DLD1 (cell line): ENCODE results near the gene TNFRSF8.
"Not testable (repeated sequence)": the region's sequence is repeated elsewhere in the genome, so short reads cannot be mapped to it uniquely, and the experiment has no call there.

Experiments
- in situ Hi-C: cut with HindIII; loops from 2 replicates; pipeline ENCODE4 v1.10.0; 2017; ENCODE audit warnings: low sequenced_read_pairs

The TNFRSF8 gene

DNA sequence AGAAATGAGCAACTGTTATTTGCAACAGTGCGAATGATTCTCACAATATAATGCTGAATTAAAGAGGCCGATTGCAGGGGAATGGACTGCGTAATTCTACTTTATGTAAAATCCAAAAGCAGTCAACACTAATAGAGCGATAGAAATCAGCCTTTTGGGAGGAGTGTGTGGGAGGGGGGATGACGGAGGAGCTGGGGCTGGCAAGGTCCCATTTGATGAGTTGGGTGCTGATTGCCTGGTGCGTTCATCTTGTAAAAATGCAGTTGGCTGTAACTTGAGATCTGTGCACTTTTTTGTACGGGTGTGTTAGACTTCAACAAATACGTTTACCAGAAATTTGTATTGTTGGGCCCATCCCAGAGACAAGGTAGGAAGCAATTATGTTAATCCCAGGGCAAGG, 20.7 kb downstream of the TNFRSF8 start:
- in situ Hi-C loops, result no loop called here

DNA sequence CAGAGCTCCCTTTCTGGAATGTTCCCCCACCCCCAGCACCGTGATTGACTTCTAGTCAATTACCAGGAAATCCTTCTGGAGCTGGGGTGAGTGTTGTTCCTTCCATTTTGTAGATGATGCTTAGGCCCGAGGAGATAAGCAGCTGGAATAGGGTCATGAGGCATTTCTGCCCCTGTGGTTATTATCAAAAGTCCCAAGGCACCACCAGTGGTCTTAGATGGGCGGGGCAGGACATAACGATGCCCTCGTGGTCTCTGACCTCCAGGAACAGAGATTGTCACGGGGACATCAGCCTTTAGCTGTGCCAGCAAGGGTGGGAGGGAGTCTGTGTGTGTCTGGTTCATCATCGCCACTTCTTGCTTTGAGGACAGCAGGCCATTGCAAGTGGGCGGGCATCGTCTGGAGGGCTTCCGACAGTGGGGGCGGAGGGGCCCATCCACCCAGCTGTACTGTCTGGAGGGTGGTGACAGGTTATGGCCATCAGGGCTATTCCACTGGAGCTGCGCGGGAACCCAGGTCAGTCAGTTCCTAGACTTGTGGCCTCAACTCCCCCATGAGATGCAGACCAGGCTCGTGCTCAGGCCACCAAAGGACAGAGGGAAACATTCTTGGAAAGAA, 22.6 kb downstream of the TNFRSF8 start:
- in situ Hi-C loops, result no loop called here

DNA sequence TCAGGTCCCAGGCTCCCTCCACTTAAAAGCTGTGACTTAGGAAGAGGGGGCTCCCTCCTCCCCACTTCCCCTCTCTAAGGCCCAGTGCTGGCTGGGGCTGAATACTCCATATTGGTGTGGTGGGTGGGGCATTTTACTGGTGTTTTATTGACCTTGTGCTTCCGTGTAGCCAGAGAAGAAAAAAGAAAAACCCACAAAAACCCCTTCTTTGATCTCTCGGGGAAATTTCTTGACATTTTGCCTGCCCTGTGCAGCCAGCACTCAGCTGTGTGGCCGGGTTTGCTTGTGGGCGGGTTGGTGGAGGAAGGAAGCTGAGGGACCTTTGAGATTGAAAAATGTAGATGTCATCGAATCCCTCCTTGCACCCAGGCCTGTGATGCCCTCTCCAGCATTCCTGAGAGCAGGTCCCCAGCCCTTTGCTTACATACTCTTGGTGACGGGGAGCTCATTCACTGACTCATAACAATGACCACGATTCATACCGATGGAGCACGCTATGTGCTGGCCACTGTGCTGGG, 24.8 kb downstream of the TNFRSF8 start:
- in situ Hi-C loops, result no loop called here

DNA sequence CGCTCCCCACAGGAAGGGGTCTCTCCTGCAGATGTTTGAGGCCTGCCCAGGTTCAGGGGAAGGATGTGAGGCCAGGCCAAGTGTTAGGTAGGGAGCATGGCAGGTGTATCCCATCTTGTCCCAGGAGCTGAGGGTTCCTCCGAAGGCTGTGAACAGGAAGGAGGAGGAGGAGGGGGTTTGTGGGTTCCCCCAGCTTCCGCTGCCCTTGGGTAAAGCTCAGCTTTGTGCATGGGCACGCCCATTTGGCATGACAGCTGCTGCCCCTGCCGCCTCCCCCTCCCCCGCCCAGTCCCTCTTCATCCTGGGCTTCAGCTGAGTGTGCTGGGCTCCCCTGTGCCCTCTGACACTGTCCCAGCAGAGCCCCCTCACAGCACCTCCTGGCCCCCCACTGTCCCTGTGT, 25.5 kb downstream of the TNFRSF8 start:
- in situ Hi-C loops, result no loop called here

DNA sequence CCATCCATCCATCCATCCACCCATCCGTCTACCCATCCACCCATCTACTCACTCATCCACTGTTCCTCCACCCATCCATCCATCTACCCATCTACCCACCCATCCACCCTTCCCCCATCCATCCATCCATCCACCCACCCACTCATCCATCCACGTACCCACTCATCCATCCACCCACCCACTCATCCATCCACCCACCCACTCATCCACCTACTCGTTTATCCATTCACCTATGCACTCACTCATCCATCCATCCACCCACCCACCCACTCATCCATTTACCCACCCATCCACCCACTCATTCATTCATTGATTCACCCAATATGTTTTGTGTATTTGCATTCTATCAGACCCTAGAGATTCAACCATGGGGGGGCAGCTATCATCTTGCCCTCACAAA, 27.2 kb downstream of the TNFRSF8 start:
- in situ Hi-C loops, result no loop called here

DNA sequence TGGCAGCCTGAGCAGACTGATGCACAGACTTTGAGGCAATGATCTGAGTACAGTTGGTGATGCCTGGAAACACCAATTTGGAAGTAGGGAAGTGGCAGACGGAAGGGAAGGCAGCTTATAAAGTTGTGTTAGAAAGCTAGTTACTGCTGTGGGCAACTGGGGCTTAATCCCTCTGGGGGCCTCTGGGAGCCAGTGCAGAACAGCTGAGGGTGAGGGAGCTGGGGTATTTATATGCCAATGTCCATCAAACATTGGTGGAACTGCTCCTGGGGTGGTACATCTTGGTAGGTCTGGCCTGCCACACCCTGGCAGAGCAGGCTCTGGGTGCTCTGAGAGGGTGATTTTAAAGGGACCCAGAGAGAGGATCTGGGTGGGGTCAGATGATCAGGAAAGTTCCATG, 28.1 kb downstream of the TNFRSF8 start:
- in situ Hi-C loops, result no loop called here

DNA sequence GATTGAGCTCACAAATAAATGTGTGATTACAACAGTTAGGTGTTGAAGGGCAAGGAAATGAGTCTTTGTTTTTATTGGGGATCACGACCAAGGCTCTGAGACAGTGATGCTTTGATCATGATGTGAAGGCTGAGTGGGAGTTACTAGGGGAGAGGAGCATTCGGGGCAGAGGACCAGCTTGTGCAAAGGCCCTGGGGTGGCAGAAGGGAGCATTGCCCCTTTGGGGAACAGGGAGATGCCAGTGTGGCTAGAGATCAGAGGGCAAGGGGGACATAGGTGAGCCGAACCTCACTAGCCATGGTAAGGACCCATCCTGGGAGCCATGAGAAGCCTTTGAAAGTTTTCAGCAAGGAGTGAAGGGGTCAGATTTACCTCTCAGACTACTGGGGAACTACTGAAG, 31.1 kb downstream of the TNFRSF8 start:
- in situ Hi-C loops, result no loop called here

DNA sequence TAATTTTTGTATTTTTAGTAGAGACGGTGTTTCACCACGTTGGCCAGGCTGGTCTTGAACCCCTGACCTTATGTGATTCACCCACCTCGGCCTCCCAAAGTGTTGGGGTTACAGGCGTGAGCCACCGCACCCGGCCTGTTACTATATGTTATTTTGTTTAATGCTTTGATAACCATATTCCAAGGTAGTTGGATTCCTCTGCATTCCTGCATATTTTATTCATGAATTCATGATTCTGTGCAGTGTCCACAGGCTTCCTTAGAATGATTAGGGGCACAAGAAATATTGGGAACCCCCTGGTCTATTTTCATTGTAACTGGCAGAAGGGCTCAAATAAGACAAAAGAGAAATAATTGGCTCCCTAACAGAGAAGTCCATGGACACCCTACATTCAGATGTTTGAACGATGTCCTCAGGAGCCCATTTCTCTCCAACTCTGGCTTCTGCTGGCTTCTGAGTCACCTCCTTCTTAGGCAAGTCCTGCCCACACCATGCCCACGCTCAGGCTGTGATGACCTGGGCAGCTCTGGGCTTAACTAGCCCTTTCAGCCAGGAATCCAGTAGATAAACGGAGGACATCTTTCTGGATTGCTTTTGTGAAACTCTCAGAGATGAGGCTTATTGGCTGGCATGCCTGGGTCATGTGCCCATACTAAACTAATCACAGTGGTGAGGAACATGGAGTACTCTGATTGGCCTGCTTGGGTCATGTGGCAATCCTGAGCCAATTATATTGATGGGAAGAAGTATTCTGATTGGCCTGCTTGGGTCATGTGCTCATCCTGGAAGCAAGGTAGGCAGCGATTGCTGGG, 32.6 kb downstream of the TNFRSF8 start:
- in situ Hi-C loops, result no loop called here

DNA sequence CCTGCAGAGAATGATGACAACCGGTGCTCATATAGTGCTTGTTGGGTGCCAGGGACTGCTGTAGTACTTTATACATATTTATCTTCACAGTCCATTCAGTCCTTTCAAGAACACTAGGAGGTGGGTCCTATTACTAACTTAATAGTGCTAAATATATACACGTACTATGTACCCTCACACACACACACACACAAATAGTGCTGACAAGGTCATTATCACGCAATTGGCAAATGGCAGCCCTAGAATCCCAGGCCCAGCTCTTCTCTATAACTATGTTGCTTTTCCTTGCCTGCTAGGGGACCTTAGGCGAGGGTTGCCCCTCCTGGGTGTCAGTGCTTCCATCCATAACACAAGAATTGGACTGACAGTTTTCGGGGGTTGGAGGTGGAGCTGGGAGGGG, 33.5 kb downstream of the TNFRSF8 start:
- in situ Hi-C loops, result no loop called here

DNA sequence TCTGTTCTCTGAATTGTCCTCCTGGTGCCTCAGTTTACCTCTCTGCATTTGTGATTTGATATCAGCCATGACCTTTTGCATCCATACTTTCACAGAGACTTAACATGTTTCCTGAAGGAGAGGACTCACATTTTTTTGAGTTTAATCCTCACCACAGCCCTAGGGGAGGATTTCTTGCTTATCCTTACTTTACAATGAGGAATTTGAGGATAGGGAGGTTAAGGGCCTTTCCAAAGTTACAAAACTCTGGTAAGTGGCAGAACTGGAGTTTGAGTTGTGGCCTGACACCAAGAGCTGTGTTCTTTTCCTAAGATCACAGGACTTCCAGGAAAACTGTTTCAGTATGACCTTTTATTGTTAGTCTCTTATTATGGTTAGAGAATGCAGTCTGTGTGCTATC, 34.2 kb downstream of the TNFRSF8 start:
- in situ Hi-C loops, result no loop called here

DNA sequence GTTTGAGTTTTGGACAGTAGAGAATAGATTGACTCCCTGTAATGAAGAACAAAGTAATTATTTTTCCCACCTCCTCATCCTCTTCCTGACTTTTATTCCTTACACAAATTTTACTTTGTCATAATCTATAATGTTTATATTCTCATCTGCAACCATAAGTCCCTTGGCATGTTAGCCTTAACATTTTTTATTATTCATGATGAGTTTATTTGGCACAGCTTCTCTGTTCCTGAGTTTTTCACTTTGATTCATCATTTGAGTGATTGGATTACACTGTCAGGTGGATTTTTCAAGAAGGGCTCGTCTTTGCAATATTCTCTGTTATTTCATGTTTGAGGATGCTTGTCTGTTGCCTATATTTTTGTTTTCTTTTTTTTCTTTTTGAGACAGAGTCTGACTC, 35.7 kb downstream of the TNFRSF8 start:
- in situ Hi-C loops, result no loop called here

DNA sequence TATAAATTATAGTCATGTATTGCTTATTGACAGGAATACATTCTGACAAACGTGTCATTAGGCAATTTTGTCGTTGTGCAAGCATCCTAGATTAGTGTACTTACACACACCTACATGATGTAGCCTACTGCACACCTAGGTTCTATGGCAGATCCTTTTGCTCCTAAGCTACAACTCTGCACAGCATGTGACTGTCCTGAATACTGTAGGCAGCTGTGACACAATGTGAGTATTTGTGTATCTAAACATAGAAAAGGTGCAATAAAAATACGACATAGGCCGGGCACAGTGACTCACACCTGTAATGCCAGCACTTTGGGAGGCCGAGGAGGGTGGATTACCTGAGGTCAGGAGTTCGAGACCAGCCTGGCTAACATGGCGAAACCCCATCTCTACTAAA, 36.5 kb downstream of the TNFRSF8 start:
- in situ Hi-C loops, result no loop called here

DNA sequence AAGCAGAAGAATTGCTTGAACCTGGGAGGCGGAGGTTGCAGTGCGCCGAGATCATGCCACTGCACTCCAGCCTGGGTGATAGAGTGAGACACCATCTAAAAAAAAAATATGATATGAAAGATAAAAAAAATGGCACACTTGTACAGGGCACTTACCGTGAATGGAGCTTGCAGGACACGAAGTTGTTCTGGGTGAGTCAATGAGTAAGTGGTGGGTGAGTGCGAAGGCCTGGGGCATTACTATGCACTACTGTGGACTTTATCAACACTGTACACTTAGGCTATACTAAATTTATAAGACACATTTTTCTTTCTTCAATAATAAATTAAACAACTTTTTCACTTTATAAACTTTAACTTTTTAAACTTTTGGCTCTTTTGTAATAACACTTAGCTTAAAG, 37.0 kb downstream of the TNFRSF8 start:
- in situ Hi-C loops, result no loop called here

DNA sequence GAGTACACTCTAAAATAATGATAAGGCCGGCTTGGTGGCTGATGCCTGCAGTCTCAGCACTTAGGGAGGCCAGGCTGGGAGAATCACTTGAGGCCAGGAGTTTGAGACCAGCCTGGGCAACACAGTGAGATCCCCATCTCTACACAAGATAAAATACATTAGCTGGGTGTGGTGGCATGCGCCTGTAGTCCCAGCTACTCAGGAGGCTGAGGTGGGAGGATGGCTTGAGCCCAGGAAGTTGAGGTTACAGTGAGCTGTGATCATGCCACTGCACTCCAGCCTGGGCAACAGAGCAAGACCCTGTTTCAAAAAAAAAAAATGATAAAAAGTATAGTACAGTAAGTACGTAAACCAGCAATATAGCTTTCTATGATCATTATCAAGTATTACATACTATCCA, 38.0 kb downstream of the TNFRSF8 start:
- in situ Hi-C loops, result not testable (repeated sequence)

DNA sequence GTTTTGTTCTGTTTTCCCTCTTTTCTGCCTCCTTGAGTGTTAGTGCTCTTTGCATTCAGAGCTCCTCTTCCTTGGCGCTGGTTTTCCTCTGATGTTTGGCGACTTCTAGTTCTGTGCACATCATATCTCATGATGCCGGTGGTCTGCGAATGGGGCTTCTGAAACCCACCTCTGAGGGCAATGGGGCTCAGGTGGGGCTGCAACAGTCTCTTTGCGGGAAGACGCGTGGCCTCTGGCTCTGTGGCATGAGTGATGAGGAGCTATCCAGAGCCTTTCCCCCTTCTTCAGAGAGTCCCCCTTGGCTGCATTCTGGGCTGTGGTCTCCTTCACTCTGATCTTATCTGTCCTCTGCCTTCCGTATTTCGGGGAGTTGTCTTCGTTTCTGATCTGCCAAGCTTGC, 39.0 kb downstream of the TNFRSF8 start:
- in situ Hi-C loops, result no loop called here

DNA sequence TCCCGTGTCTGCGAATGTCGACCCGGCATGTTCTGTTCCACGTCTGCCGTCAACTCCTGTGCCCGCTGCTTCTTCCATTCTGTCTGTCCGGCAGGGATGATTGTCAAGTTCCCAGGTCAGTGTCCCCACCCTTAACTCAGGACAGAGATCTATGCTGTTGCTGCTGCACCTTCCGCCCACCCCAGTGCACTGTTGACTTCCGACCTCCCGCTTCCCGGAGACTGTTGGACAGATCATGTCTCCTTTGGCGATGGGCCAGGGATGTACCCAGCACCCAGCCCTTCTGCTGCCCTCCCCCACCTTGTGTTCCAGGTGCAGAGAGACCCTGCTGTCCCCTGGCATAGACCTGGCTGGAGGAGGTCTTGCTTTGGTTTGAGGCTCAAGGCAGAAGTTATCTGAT, 41.3 kb downstream of the TNFRSF8 start:
- in situ Hi-C loops, result no loop called here

DNA sequence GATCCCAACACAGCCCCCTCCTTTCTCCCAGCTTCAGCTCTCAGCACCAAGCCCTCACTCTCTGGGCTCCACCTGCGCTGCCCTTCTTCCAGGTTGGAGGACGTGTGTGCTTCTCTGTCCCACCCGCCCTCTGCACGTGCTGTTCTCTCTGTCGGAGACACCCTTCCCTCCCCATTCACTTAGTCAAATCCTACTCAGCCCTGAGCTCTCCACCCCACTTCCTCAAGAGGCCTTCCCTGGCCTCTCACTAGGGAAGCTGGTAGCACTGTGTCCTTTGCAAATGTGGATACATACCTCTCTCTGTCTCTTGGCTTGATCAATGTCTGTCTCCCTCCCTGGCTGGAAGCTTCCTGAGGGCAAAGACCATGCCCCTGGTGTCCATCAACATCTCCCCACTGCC, 43.0 kb downstream of the TNFRSF8 start:
- in situ Hi-C loops, result no loop called here

DNA sequence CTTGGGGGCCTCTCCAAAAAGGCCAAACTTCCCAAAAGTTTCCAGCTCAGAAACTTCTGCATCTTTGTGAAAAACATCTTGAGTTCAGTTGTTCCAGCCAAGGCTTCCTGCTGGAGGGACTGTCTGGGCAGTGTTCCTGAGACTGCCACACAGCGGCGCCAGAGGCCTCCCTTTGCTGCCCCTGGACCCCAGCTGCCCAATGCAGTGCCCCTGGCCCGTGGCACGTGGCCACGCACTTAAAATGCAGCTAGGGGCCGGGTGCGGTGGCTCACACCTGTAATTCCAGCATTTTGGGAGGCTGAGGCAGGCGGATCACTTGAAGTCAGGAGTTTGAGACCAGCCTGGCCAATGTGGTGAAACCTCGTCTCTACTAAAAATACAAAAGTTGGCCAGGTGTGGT, 43.8 kb downstream of the TNFRSF8 start:
- in situ Hi-C loops, result not testable (repeated sequence)

DNA sequence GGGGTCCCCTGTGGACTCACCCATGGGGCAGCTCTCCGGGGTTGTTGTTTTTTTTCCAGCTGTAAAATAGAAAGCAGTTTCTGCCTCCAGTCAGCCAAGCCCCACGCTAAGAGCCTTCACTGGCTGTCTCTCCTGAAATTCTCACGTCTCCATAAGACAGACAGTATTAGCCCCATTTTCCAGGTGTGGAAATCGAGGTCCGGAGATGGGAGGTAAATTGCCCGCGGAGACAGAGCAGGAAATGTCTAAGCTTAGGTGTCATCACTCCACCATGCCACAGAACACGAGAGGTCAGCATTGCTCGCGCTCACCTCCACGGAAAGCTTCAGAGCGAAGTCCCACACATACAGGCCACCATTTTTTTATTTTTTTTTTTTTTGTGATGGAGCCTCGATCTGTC, 44.6 kb downstream of the TNFRSF8 start:
- in situ Hi-C loops, result no loop called here

DNA sequence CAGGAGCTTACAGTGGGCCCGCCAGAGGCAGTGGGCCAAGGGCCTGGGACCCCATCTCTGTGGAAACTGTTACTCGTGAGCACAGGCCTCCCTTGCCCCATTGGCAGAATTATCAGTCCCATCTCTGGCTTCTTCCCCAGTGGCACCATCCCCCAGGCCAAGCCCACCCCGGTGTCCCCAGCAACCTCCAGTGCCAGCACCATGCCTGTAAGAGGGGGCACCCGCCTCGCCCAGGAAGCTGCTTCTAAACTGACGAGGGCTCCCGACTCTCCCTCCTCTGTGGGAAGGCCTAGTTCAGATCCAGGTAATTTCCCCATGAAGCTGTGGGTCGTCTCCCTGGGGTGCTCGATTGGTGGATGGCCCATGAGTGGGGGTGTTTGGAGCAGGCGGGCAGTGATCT, 46.8 kb downstream of the TNFRSF8 start:
- in situ Hi-C loops, result no loop called here

DNA sequence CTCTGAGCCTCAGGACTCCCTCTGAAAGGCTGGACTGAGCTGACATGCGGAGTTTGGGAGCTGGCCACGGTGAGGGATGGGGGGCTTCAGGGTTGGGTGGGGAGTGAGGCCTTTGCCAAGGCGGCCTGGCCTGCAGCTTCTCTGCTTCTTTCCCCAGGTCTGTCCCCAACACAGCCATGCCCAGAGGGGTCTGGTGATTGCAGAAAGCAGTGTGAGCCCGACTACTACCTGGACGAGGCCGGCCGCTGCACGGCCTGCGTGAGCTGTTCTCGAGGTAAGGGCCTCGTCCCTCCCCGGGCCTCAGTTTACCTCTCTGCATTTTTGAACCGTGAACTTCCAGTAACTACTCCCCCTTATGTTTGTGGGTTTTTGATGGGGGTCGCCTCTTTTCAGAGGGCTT, 48.6 kb downstream of the TNFRSF8 start:
- in situ Hi-C loops, result no loop called here

DNA sequence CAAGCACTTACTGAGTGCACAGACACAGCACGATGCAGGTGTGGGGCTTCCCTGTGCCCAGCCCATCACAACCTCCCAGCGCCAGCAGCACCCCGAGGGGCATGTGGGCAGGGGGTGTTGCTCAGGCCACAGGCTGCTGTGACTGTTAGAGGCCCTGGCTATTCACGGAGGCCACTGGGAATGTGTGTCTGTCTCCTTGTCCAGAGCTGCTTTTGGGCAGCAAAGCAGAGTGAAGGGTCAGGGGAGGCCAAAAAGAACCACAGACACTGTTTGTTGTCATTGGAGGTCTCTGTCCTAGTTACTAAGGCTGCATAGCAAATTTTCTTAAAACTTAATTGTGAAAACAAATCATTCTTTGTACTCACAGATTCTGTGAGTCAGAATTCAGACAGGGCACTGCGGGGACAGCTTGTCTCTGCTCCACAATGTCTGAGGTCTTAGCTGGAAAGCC, 49.6 kb downstream of the TNFRSF8 start:
- in situ Hi-C loops, result no loop called here
